Fibroblast of lung (primary cell): ENCODE data around the gene RPUSD4. TPM values are rescaled to one million over a fixed set of nuclear protein-coding genes. Genes with fewer than 3 reads are reported as not detected.

ENCODE experiments used
- DNase-seq, 2 donors: peaks; one replicate each; pipeline versions ENCODE4 v3.0.0 to v3.0.0-alpha.2; 2010; ENCODE audit warnings: low read depth in 2 of 2
- H2AFZ ChIP-seq: 2 replicates; pipeline ENCODE4 v1.5.1; 2012; ENCODE audit warnings: low read length, control low read depth, inconsistent platforms
- H3K27ac ChIP-seq: 2 replicates; pipeline ENCODE4 v1.5.1; 2011; ENCODE audit warnings: low read length, control low read depth; ENCODE audit not compliant: insufficient read depth
- H3K27me3 ChIP-seq: 2 replicates; pipeline ENCODE4 v1.5.1; 2011; ENCODE audit warnings: mild to moderate bottlenecking, low read length; ENCODE audit not compliant: control insufficient read depth, insufficient read depth
- H3K36me3 ChIP-seq: 2 replicates; pipeline ENCODE4 v1.5.1; 2011; ENCODE audit warnings: low read length; ENCODE audit not compliant: control insufficient read depth, insufficient read depth
- H3K4me1 ChIP-seq: 2 replicates; pipeline ENCODE4 v1.5.1; 2011; ENCODE audit warnings: low read length; ENCODE audit not compliant: control insufficient read depth, insufficient read depth; ENCODE audit errors: extremely low read depth
- H3K4me2 ChIP-seq: 2 replicates; pipeline ENCODE4 v1.5.1; 2011; ENCODE audit warnings: low read length, control low read depth; ENCODE audit not compliant: insufficient read depth; ENCODE audit errors: extremely low read depth
- H3K4me3 ChIP-seq, 4 experiments: fragments of 200-600 bp in 1 of 4; sonication (generic) in 1 of 4; replicated peaks in 1 of 4; 2 replicates each; pipeline ENCODE4 v1.5.1; 2011 to 2016; ENCODE audit warnings: low read length in 4 of 4, low read depth in 3 of 4, mild to moderate bottlenecking in 3 of 4, control low read depth in 2 of 4, inconsistent platforms in 1 of 4, mixed read lengths in 1 of 4; ENCODE audit not compliant: insufficient read depth in 1 of 4; ENCODE audit errors: control extremely low read depth in 1 of 4
- H3K79me2 ChIP-seq: 2 replicates; pipeline ENCODE4 v1.5.1; 2012; ENCODE audit warnings: mild to moderate bottlenecking, low read length, inconsistent platforms; ENCODE audit not compliant: control insufficient read depth, insufficient read depth
- H3K9ac ChIP-seq: 2 replicates; pipeline ENCODE4 v1.5.1; 2011; ENCODE audit warnings: mild to moderate bottlenecking, low read length, control low read depth; ENCODE audit not compliant: insufficient read depth
- H3K9me3 ChIP-seq: 2 replicates; pipeline ENCODE4 v1.5.1; 2012; ENCODE audit warnings: low read depth, low read length; ENCODE audit not compliant: control insufficient read depth, insufficient read depth
- H4K20me1 ChIP-seq: 2 replicates; pipeline ENCODE4 v1.5.1; 2011; ENCODE audit warnings: low read length; ENCODE audit not compliant: control insufficient read depth, insufficient read depth; ENCODE audit errors: extremely low read depth
- EZH2 ChIP-seq: IDR thresholded peaks from 2 replicates; pipeline ENCODE4 v1.5.1; 2012; ENCODE audit warnings: low read length, control low read depth, mild to moderate bottlenecking; ENCODE audit errors: missing control alignments
- polyA plus RNA-seq, 2 donors: library from polyadenylated mRNA; depleted of rRNA in 1 of 2; stranded (reverse) in 1 of 2; unstranded in 1 of 2; fragments of >200 nt; gene quantifications; 2 replicates each; pipeline ENCODE4 v1.2.1, GENCODE V29; 2011 to 2012; ENCODE audit warnings: missing spikeins in 1 of 2
- total RNA-seq: library from RNA; depleted of rRNA; stranded (reverse); fragments of >200 nt; gene quantifications from 2 replicates; pipeline ENCODE4 v1.2.1, GENCODE V29; 2014
- TF ChIP-seq, protein P1 (sequence below), 2 donors: IDR thresholded peaks in 1 of 2; conservative IDR thresholded peaks in 1 of 2; 1 replicate in 1 of 2; 2 replicates in 1 of 2; pipeline ENCODE4 v1.5.1; 2011 to 2012; ENCODE audit warnings: low read length in 2 of 2, control low read depth in 1 of 2, inconsistent platforms in 1 of 2, low read depth in 1 of 2, mild to moderate bottlenecking in 1 of 2

Gene RPUSD4
- total and polyA plus RNA-seq, 2 donors (not counting 1 experiment from before 2014, with no cell fraction given): 16.3 to 26.9 TPM

DNA sequence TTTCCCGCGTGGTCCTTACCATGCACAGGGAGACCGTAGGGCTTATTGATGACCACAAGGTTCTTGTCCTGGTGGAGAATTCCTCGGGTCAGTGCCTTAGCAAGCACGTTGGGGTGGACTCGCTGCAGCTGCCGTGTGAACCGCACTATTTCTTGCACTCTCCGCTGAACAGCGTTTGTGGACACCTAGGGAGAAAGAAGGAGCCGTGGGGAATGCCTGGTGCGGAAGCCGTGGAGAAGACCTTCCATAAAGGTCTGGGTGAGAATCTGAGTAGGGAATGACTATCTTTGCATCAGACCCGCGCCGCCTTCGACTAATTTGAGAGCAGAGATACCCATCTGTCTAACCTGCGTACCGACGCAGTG, 597 bp downstream of the RPUSD4 start:
- peak in 1 of 2 donors; percentile 6 for DNase-seq
- Histone ChIP-seq H3K4me2 (peak overlapping the region; percentile 93), H3K27me3 (no peaks in the 10 kb centered on the region)

DNA sequence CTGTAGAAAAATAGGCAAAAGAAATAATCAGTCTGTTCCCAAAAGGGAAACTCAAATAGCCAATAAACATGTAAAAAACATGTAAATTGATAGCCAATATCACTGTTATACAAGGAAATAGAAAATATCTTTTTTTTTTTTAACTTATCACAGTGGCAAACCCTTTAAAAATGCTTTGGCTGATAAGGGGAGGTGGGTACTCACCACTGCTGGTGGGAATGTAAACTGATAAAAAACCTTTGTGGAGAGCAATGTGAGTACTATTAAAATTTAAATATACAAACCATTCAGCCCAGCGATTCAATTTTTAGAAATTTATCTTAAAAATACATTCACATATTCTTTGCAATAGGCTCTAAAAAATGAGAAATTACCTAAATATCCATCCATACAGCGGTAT, 3.6 kb downstream of the RPUSD4 start:
- no peaks in the 10 kb centered on the region for H3K4me1 ChIP-seq
- no peaks in the 10 kb centered on the region for H3K27me3 ChIP-seq
- H3K36me3 ChIP-seq: peaks cover 8% of the 10 kb centered on the region
- DNase-seq: no peak
- no peak overlapping the region for H2AFZ ChIP-seq
- H3K4me2 ChIP-seq: no peak overlapping the region
- H3K9ac ChIP-seq: no peak overlapping the region
- H3K9me3 ChIP-seq: no peaks in the 10 kb centered on the region
- no peak overlapping the region for H3K27ac ChIP-seq
- no peaks in the 10 kb centered on the region for H4K20me1 ChIP-seq
- H3K4me3 ChIP-seq: no peak overlapping the region
- peaks cover 15% of the 10 kb centered on the region for H3K79me2 ChIP-seq
- no peak for TF ChIP-seq EZH2
- TF ChIP-seq, protein P1, sequence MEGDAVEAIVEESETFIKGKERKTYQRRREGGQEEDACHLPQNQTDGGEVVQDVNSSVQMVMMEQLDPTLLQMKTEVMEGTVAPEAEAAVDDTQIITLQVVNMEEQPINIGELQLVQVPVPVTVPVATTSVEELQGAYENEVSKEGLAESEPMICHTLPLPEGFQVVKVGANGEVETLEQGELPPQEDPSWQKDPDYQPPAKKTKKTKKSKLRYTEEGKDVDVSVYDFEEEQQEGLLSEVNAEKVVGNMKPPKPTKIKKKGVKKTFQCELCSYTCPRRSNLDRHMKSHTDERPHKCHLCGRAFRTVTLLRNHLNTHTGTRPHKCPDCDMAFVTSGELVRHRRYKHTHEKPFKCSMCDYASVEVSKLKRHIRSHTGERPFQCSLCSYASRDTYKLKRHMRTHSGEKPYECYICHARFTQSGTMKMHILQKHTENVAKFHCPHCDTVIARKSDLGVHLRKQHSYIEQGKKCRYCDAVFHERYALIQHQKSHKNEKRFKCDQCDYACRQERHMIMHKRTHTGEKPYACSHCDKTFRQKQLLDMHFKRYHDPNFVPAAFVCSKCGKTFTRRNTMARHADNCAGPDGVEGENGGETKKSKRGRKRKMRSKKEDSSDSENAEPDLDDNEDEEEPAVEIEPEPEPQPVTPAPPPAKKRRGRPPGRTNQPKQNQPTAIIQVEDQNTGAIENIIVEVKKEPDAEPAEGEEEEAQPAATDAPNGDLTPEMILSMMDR (conservative IDR thresholded peaks at IDR 0.05 in 1 of 2, IDR thresholded peaks at IDR 0.05 in 1 of 2; ENCODE audit: low read depth in 1 of 2, low read length in 2 of 2): no peak

More for the DNA sequence above, 597 bp downstream of the RPUSD4 start:
- Histone ChIP-seq H3K4me3 (peak overlapping the region; percentile 74 to 99 (median 90)), H3K27ac (peak overlapping the region; percentile 60), H2AFZ (peak overlapping the region; percentile 71), H3K9ac (peak overlapping the region; percentile 72), H4K20me1 (no peaks in the 10 kb centered on the region), H3K9me3 (no peaks in the 10 kb centered on the region), H3K79me2 (peaks cover 19% of the 10 kb centered on the region), H3K36me3 (peaks cover 2% of the 10 kb centered on the region), H3K4me1 (no peaks in the 10 kb centered on the region)
- no peak for TF ChIP-seq EZH2
- TF ChIP-seq, protein P1 (conservative IDR thresholded peaks at IDR 0.05 in 1 of 2, IDR thresholded peaks at IDR 0.05 in 1 of 2; ENCODE audit: low read depth in 1 of 2, low read length in 2 of 2): no peak

DNA sequence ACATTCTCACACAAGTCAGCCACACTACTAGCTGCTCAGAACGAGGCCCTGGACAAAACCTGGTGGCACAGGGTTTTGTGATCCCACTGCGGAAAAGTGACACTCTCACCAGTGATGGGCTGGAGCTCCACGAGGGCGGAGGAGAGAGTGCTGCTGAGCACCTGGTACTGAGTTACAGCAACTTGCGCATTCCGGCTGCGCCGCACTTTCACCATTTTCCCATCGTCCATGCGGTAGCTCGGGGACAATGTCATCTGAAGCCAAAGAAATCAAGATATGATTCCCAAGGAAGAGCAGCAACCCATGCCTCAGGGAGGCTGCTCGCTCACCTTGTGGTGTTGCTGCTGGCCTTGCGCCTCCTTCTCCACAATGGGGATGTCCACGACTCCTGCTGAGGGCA, 6.1 kb downstream of the RPUSD4 start:
- no peak overlapping the region for H3K4me2 ChIP-seq
- H3K4me3 ChIP-seq: no peak overlapping the region
- no peak for TF ChIP-seq EZH2
- TF ChIP-seq, protein P1 (conservative IDR thresholded peaks at IDR 0.05 in 1 of 2, IDR thresholded peaks at IDR 0.05 in 1 of 2; ENCODE audit: low read depth in 1 of 2, low read length in 2 of 2): no peak
- no peak overlapping the region for H2AFZ ChIP-seq
- H4K20me1 ChIP-seq: no peaks in the 10 kb centered on the region
- H3K27ac ChIP-seq: no peak overlapping the region
- H3K36me3 ChIP-seq: peaks cover 8% of the 10 kb centered on the region
- H3K79me2 ChIP-seq: no peaks in the 10 kb centered on the region
- no peaks in the 10 kb centered on the region for H3K9me3 ChIP-seq
- no peak for DNase-seq
- no peaks in the 10 kb centered on the region for H3K27me3 ChIP-seq
- H3K9ac ChIP-seq: no peak overlapping the region
- H3K4me1 ChIP-seq: no peaks in the 10 kb centered on the region
